IMR-90 (cell line): Measurements from ENCODE around the gene IL17F. TPM values are rescaled to one million over a fixed set of nuclear protein-coding genes. Genes with fewer than 3 reads are reported as not detected.

Experiments
- ATAC-seq: fragments of 200-7000 bp; cut with Tn5 transposase; 2 replicates; pipeline ENCODE4 v1.9.1; 2020; ENCODE audit warnings: low read depth, mild to moderate bottlenecking, moderate library complexity
- BruUV-seq: library from RNA; stranded (reverse); fragments of 400-500 nt; replicated peaks from 2 replicates; lab custom pipeline; 2021; lab: Mats Ljungman, UMichigan
- CTCF ChIA-PET: fragments of 300-600 bp; formaldehyde crosslinking; extraction: SDS; loops from one replicate; lab custom pipeline; 2021; ENCODE audit warnings: antibody characterized with exemption; lab: Yijun Ruan, JAX
- POLR2A ChIA-PET: fragments of 300-600 bp; sonication (Branson Sonifier 250); formaldehyde crosslinking; loops from one replicate; lab custom pipeline; 2022; ENCODE audit warnings: antibody characterized with exemption; ENCODE audit not compliant: unreplicated experiment; lab: Charles Lee
- DNase-seq: peaks from one replicate; pipeline ENCODE4 v3.0.0; 2013
- H2AFZ ChIP-seq: replicated peaks from 2 replicates; pipeline ENCODE3; 2013; ENCODE audit warnings: low read length, mild to moderate bottlenecking; ENCODE audit not compliant: poor library complexity
- H2AK5ac ChIP-seq: 2 replicates; pipeline ENCODE4 v1.6.1; 2013; ENCODE audit warnings: low read depth, low read length, inconsistent platforms
- H2AK9ac ChIP-seq: replicated peaks from 2 replicates; pipeline ENCODE3; 2013; ENCODE audit warnings: mild to moderate bottlenecking, low read depth, low read length, moderate library complexity; ENCODE audit not compliant: poor library complexity
- H2BK120ac ChIP-seq: 2 replicates; pipeline ENCODE4 v1.6.1; 2013; ENCODE audit warnings: low read depth, low read length, inconsistent platforms
- H2BK15ac ChIP-seq: 3 replicates; pipeline ENCODE4 v1.6.1; 2013; ENCODE audit warnings: low read depth, low read length, inconsistent platforms
- H2BK20ac ChIP-seq: 2 replicates; pipeline ENCODE4 v1.6.1; 2013; ENCODE audit warnings: low read depth, mild to moderate bottlenecking, inconsistent platforms, low read length, moderate library complexity
- H2BK5ac ChIP-seq: 2 replicates; pipeline ENCODE4 v1.6.1; 2013; ENCODE audit warnings: mild to moderate bottlenecking, low read depth, low read length, inconsistent platforms; ENCODE audit not compliant: poor library complexity, severe bottlenecking
- H3K14ac ChIP-seq: replicated peaks from 2 replicates; pipeline ENCODE4 v1.6.1; 2013; ENCODE audit warnings: low read depth, low read length, inconsistent platforms
- H3K18ac ChIP-seq: 2 replicates; pipeline ENCODE4 v1.6.1; 2013; ENCODE audit warnings: low read depth, low read length, control low read depth
- H3K23ac ChIP-seq: 2 replicates; pipeline ENCODE4 v1.6.1; 2013; ENCODE audit warnings: low read depth, low read length, inconsistent platforms
- H3K27ac ChIP-seq: 2 replicates; pipeline ENCODE4 v1.5.1; 2013; ENCODE audit warnings: mild to moderate bottlenecking, control low read depth, low read length; ENCODE audit not compliant: insufficient read depth
- H3K27me3 ChIP-seq: 2 replicates; pipeline ENCODE4 v1.6.1; 2013; ENCODE audit warnings: low read length; ENCODE audit not compliant: control insufficient read depth, insufficient read depth
- H3K36me3 ChIP-seq: 2 replicates; pipeline ENCODE4 v1.6.1; 2013; ENCODE audit warnings: low read length, mixed read lengths; ENCODE audit not compliant: control insufficient read depth, insufficient read depth
- H3K4ac ChIP-seq: 2 replicates; pipeline ENCODE4 v1.6.1; 2013; ENCODE audit warnings: low read depth, low read length, inconsistent platforms
- H3K4me1 ChIP-seq: 2 replicates; pipeline ENCODE4 v1.6.1; 2013; ENCODE audit warnings: low read length, mixed read lengths; ENCODE audit not compliant: control insufficient read depth, insufficient read depth
- H3K4me2 ChIP-seq: 2 replicates; pipeline ENCODE4 v1.6.1; 2013; ENCODE audit warnings: low read depth, mild to moderate bottlenecking, control low read depth, low read length, moderate library complexity
- H3K4me3 ChIP-seq: 2 replicates; pipeline ENCODE4 v1.5.1; 2013; ENCODE audit warnings: low read depth, mild to moderate bottlenecking, control low read depth, low read length, moderate library complexity; ENCODE audit not compliant: insufficient read depth
- H3K56ac ChIP-seq: 2 replicates; pipeline ENCODE4 v1.6.1; 2013; ENCODE audit warnings: low read length, inconsistent platforms; ENCODE audit not compliant: insufficient read depth; ENCODE audit errors: extremely low read depth
- H3K79me1 ChIP-seq, 2 experiments: 2 replicates each; pipeline ENCODE4 v1.6.1; 2013; ENCODE audit warnings: low read length in 2 of 2, inconsistent platforms in 1 of 2, low read depth in 1 of 2
- H3K9ac ChIP-seq: 2 replicates; pipeline ENCODE4 v1.6.1; 2013; ENCODE audit warnings: low read depth, low read length, control low read depth
- H3K9me1 ChIP-seq: 2 replicates; pipeline ENCODE4 v1.6.1; 2013; ENCODE audit warnings: low read length, inconsistent platforms; ENCODE audit not compliant: insufficient read depth
- H3K9me3 ChIP-seq: 2 replicates; pipeline ENCODE4 v1.6.1; 2013; ENCODE audit warnings: low read length; ENCODE audit not compliant: control insufficient read depth, insufficient read depth
- H4K20me1 ChIP-seq: 2 replicates; pipeline ENCODE4 v1.6.1; 2013; ENCODE audit warnings: low read length, inconsistent platforms; ENCODE audit not compliant: insufficient read depth
- H4K5ac ChIP-seq: 2 replicates; pipeline ENCODE4 v1.6.1; 2013; ENCODE audit warnings: mild to moderate bottlenecking, low read depth, low read length, control low read depth
- H4K8ac ChIP-seq, 2 experiments: 2 replicates each; pipeline ENCODE4 v1.6.1; 2013; ENCODE audit warnings: low read depth in 2 of 2, low read length in 2 of 2, control low read depth in 1 of 2, inconsistent platforms in 1 of 2
- H4K91ac ChIP-seq: 2 replicates; pipeline ENCODE4 v1.6.1; 2013; ENCODE audit warnings: low read depth, low read length, inconsistent platforms; ENCODE audit not compliant: insufficient read depth
- BHLHE40 ChIP-seq: fragments of 150-350 bp; IDR thresholded peaks from 2 replicates; pipeline ENCODE4 v1.6.1; 2016; ENCODE audit warnings: mild to moderate bottlenecking, low read depth, low read length
- CEBPB ChIP-seq: IDR thresholded peaks from 2 replicates; pipeline ENCODE4 v1.6.1; 2012; ENCODE audit warnings: low read depth, low read length, improper control_type of control experiment
- CHD1 ChIP-seq: IDR thresholded peaks from 2 replicates; pipeline ENCODE4 v1.6.1; 2012; ENCODE audit warnings: low read depth, low read length, improper control_type of control experiment
- FOS ChIP-seq: fragments of 150-350 bp; IDR thresholded peaks from 2 replicates; pipeline ENCODE4 v1.6.1; 2016; ENCODE audit warnings: low read depth, low read length
- NFE2L2 ChIP-seq: fragments of 150-350 bp; IDR thresholded peaks from 2 replicates; pipeline ENCODE4 v1.6.1; 2016; ENCODE audit warnings: low read depth, mild to moderate bottlenecking, low read length
- POLR2A ChIP-seq: IDR thresholded peaks from 2 replicates; pipeline ENCODE4 v1.6.1; 2012; ENCODE audit warnings: mild to moderate bottlenecking, low read depth, low read length
- RCOR1 ChIP-seq: IDR thresholded peaks from 2 replicates; pipeline ENCODE4 v1.6.1; 2012; ENCODE audit warnings: mild to moderate bottlenecking, low read length, improper control_type of control experiment; ENCODE audit not compliant: insufficient replicate concordance
- RFX5 ChIP-seq: IDR thresholded peaks from 2 replicates; pipeline ENCODE4 v1.8.0; 2012; ENCODE audit warnings: low read depth, mild to moderate bottlenecking, low read length, moderate library complexity
- SMC3 ChIP-seq: fragments of 150-350 bp; IDR thresholded peaks from 2 replicates; pipeline ENCODE4 v1.6.1; 2016; ENCODE audit warnings: low read depth, mild to moderate bottlenecking, antibody characterized with exemption, low read length, moderate library complexity
- WGBS, 2 experiments: methylation state at CpG; one replicate each; pipeline versions ENCODE4 v1.1.5 to v1.1.7; 2013; ENCODE audit warnings: missing lambda C conversion rate in 2 of 2; ENCODE audit not compliant: insufficient read length in 1 of 2; ENCODE audit errors: extremely low coverage in 2 of 2; 5-methylcytosine and 5-hydroxymethylcytosine counted together
- dilution Hi-C: fragments of 300-500 bp; cut with HindIII; formaldehyde crosslinking; loops from one replicate; pipeline ENCODE4 v1.14.3; 2018; ENCODE audit warnings: low sequenced_read_pairs; ENCODE audit not compliant: unreplicated experiment
- in situ Hi-C: fragments of 300-500 bp; cut with MboI; formaldehyde crosslinking; loops from 3 replicates; pipeline ENCODE4 v1.14.3; 2019; ENCODE audit warnings: low sequenced_read_pairs, inconsistent platforms, mixed read lengths
- intact Hi-C: fragments of 100-400 bp; cut with micrococcal nuclease; formaldehyde crosslinking; loops from 2 replicates; pipeline ENCODE4 v1.10.0; 2022
- polyA plus RNA-seq, 3 experiments: library from polyadenylated mRNA; depleted of rRNA; stranded (reverse); fragments of >200 nt; gene quantifications; 2 replicates each; pipeline ENCODE4 v1.2.3, GENCODE V29; 2012; ENCODE audit warnings: low replicate concordance in 1 of 3
- total RNA-seq: library from RNA; depleted of rRNA; stranded (reverse); fragments of >200 nt; gene quantifications from 2 replicates; pipeline ENCODE4 v1.2.3, GENCODE V29; 2012
- TF ChIP-seq, protein P1 (sequence below): fragments of 150-350 bp; IDR thresholded peaks from 2 replicates; pipeline ENCODE4 v1.6.1; 2016; ENCODE audit warnings: low read depth, mild to moderate bottlenecking, low read length, moderate library complexity, borderline replicate concordance
- TF ChIP-seq, protein P2 (sequence below): conservative IDR thresholded peaks from 2 replicates; pipeline ENCODE4 v1.5.1; 2012; ENCODE audit warnings: mild to moderate bottlenecking, low read depth, low read length, improper control_type of control experiment
- TF ChIP-seq, protein P3 (sequence below): fragments of 150-350 bp; IDR thresholded peaks from 2 replicates; pipeline ENCODE4 v1.6.1; 2017; ENCODE audit warnings: mild to moderate bottlenecking, antibody characterized with exemption, low read length, low read depth

IL17F gene
- total and polyA plus RNA-seq, 2 of the 4 experiments (the other 2 are of a cell fraction) = not detected

DNA sequence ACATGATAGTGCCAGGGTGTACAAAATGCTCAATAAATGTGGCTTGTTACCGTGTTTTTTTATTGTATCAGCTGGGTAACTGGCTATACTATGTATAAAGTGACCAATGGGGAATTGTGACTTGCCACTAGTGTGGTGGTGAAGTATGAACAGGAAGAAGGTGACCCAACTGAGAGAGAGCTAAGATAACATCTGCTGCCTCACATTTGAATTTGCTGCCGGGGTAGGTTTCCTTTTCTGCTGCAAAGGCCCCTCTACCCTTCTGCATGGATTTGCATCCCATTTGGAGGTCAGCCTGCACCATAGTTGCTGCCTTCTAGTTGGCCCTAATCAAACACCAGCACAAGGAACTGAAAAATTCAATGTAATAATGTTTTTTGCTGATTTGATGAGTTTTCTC lies 34.1 kb downstream of the IL17F start:
- in situ Hi-C loops = no loop called here
- ATAC-seq = no peak
- 56% methylated on average over 1 of the region's 2 CpGs; no CpG with 5 or more reads in 1 of the 2 experiments for WGBS, 2 experiments

More for the DNA sequence above, 34.1 kb downstream of the IL17F start:
- Histone ChIP-seq H3K27me3 (no peaks in the 10 kb centered on the region), H3K14ac (no peak overlapping the region), H2BK5ac (no peak overlapping the region), H3K27ac (no peak overlapping the region), H2BK15ac (no peak overlapping the region), H3K9me1 (no peaks in the 10 kb centered on the region), H3K23ac (no peak overlapping the region), H3K56ac (no peak overlapping the region), H3K4ac (no peak overlapping the region), H3K18ac (no peak overlapping the region), H3K4me3 (no peak overlapping the region), H4K8ac (no peak overlapping the region), H3K36me3 (no peaks in the 10 kb centered on the region), H2AK9ac (no peak overlapping the region), H4K91ac (no peak overlapping the region), H2AFZ (no peak overlapping the region), H4K5ac (no peak overlapping the region), H2BK120ac (no peak overlapping the region), H2AK5ac (no peak overlapping the region), H3K79me1 (no peaks in the 10 kb centered on the region), H3K9me3 (no peaks in the 10 kb centered on the region), H3K9ac (no peak overlapping the region), H4K20me1 (no peaks in the 10 kb centered on the region), H3K4me2 (no peak overlapping the region), H3K4me1 (no peaks in the 10 kb centered on the region), H2BK20ac (no peak overlapping the region)
- no peak for TF ChIP-seq SMC3
- TF ChIP-seq CHD1 = no peak
- no peak for TF ChIP-seq RCOR1
- TF ChIP-seq, protein P1, sequence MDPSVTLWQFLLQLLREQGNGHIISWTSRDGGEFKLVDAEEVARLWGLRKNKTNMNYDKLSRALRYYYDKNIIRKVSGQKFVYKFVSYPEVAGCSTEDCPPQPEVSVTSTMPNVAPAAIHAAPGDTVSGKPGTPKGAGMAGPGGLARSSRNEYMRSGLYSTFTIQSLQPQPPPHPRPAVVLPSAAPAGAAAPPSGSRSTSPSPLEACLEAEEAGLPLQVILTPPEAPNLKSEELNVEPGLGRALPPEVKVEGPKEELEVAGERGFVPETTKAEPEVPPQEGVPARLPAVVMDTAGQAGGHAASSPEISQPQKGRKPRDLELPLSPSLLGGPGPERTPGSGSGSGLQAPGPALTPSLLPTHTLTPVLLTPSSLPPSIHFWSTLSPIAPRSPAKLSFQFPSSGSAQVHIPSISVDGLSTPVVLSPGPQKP = no peak
- no peak for TF ChIP-seq NFE2L2
- no peak for TF ChIP-seq RFX5
- TF ChIP-seq FOS = no peak
- TF ChIP-seq BHLHE40 = no peak
- TF ChIP-seq POLR2A = no peak
- TF ChIP-seq, protein P2, sequence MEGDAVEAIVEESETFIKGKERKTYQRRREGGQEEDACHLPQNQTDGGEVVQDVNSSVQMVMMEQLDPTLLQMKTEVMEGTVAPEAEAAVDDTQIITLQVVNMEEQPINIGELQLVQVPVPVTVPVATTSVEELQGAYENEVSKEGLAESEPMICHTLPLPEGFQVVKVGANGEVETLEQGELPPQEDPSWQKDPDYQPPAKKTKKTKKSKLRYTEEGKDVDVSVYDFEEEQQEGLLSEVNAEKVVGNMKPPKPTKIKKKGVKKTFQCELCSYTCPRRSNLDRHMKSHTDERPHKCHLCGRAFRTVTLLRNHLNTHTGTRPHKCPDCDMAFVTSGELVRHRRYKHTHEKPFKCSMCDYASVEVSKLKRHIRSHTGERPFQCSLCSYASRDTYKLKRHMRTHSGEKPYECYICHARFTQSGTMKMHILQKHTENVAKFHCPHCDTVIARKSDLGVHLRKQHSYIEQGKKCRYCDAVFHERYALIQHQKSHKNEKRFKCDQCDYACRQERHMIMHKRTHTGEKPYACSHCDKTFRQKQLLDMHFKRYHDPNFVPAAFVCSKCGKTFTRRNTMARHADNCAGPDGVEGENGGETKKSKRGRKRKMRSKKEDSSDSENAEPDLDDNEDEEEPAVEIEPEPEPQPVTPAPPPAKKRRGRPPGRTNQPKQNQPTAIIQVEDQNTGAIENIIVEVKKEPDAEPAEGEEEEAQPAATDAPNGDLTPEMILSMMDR = no peak
- no peak for TF ChIP-seq CEBPB
- TF ChIP-seq, protein P3, sequence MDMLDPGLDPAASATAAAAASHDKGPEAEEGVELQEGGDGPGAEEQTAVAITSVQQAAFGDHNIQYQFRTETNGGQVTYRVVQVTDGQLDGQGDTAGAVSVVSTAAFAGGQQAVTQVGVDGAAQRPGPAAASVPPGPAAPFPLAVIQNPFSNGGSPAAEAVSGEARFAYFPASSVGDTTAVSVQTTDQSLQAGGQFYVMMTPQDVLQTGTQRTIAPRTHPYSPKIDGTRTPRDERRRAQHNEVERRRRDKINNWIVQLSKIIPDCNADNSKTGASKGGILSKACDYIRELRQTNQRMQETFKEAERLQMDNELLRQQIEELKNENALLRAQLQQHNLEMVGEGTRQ = no peak
- dilution Hi-C loops = no loop called here
- BruUV-seq = no TSS peak
- ChIA-PET POLR2A (no interaction called here), CTCF (no interaction called here)
- intact Hi-C loops = no loop called here
- DNase-seq = no peak
